Skin epidermis (tissue), 12 donors: ENCODE data around the gene XYLT1.

Experiments
- H3K27ac ChIP-seq, 21 experiments: fragments of 200-600 bp; sonication (generic) in 11 of 21; one replicate each; pipeline ENCODE4 v1.5.0; 2020; ENCODE audit warnings: mild to moderate bottlenecking in 3 of 21, inconsistent platforms in 2 of 21, moderate library complexity in 2 of 21
- H3K4me3 ChIP-seq, 7 experiments: fragments of 200-600 bp; sonication (generic) in 2 of 7; one replicate each; pipeline ENCODE4 v1.5.0; 2020; ENCODE audit warnings: inconsistent platforms in 2 of 7, mild to moderate bottlenecking in 2 of 7, moderate library complexity in 1 of 7

The XYLT1 gene

DNA sequence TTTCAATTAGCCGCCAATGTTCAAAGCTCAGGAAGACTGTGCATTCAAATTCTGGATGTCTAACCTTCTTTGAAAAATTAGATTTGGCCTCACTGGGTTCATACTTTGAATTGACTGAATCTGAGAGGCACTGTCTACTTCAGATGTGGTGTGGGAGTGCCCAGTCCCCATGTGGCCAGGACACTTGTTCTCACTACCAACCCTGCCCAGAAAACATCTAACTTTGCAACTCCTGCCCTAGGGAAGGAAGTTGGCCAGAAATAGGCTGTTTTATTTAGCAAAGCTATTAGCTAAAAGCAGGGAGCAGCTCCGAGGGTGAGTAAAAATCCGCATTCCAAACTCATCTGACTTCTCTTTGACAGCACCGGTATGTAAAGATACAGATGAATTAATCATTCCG is 86.3 kb downstream of the XYLT1 start:
- H3K27ac ChIP-seq, result no peak overlapping the region
- no peak overlapping the region for H3K4me3 ChIP-seq

DNA sequence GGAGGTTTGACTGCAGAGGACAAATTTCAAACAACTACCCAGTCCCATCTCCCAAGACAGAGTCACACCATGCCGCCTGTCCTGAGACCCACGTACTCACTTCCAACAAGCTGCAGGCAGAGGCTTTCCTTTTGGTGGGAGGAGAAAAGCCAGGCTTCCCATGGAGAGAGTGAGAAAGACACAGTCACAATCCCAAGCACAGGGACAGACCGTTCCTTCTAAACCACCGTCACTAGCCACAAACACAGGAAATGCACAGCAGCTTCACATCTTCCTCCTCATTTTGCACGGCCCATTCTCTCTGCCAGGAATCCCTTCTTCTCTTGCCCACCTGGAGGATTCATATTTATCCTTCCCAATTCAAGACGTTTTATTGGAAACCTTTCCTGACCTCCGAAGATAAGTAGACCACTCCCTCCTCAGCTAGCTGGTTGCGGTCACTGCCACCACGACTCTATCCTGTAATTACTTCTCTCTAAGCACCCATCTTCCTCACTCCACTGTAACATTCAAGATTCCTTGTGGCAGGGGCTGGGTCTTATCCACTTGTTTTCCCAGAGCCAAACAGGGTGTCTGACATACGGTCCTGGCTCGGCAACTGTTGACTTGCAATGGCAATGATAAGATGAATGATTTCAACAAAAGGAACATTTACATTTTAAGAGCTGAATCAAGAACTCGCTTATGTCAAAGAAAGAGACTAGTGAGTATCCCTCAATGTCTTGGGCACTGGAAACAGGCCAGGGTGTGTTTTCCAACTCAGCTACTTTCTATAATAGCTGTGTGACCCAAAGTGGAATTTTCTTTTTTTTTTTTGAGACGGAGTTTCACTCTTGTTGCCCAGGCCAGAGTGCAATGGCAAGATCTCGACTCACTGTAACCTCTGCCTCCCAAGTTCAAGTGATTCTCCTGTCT is 87.6 kb downstream of the XYLT1 start:
- Histone ChIP-seq H3K27ac (peak overlapping the region in 2 of 21 experiments; percentile 30 to 45), H3K4me3 (no peak overlapping the region)

GRCh38 chr16:17382514-17382913 is 88.2 kb downstream of the XYLT1 start:
- Histone ChIP-seq H3K4me3 (no peak overlapping the region), H3K27ac (peak overlapping the region in 2 of 21 experiments; percentile 30 to 45)

DNA sequence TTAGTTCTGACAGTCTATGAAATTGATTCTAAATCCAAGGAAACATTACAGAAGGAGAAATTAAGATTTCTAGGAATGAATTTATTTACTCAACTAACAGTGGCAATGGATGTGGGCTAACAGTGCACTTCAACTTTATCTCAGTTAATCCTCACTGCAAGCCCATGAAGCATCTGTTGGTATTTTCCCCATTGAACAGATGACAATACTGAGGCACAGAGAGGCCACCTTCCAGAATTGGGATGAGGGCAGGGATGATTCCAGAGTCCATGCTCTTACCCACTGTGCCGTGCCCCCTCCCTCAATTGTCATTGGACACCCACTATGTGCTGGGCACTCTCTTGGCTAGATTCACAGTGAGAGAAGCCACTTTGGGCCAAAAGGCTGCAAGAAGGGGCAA is 89.0 kb downstream of the XYLT1 start:
- H3K27ac ChIP-seq, result peak overlapping the region in 1 of 21 experiments; percentile 2

GRCh38 chr16:17380613-17381012 is 90.1 kb downstream of the XYLT1 start:
- H3K4me3 ChIP-seq, result no peak overlapping the region
- H3K27ac ChIP-seq, result no peak overlapping the region

More for the DNA sequence above, 89.0 kb downstream of the XYLT1 start:
- no peak overlapping the region for H3K4me3 ChIP-seq

GRCh38 chr16:17379121-17379571 is 91.6 kb downstream of the XYLT1 start:
- H3K27ac ChIP-seq, result peak overlapping the region in 11 of 21 experiments; percentile 18 to 69 (median 43)
- no peak overlapping the region for H3K4me3 ChIP-seq

DNA sequence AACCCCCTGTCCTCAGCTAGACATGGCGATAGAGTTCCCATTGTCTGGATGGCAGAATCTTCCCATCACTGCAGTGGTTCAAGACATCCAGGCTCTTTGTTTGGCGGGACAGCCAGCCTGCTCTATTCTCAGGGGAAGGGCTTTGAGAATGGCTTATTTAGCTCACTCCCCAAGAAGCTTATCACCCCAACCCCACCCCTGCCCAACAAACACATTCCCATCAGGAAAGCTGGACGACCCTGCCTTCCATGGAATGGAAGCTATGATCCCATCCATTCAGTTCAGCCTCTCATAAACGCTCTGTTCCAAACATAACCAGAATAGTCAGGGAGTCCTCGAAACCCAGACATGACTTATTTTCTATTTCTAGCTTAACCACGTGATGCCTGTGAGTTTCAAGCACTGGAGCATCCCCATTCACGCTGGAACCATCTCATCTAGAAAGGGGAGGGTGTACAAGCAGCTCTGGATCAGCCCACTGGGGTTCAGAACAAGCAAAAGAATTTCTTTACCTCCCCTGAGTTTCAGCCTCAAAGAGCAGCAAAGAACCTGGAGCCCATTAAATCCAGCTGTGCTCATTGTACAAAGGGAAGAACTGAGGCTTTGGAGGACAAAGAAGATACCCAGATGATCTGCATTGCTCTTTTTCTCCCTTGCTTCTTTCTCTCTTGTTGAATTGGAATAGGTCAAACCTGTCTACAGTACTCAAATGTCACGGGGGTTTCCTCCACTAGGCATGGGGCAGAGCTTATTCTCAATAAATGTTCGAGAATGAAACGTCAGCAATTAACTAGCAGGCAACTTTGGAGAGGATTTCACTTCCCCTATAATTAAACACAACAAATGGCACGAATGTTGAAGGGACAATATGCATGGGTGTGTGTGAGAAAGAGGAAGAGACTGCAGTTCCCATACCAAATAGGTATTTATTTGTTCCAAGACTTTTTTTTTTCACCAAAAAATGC is 93.1 kb downstream of the XYLT1 start:
- Histone ChIP-seq H3K27ac (peak overlapping the region in 14 of 21 experiments; percentile 6 to 77 (median 50)), H3K4me3 (no peak overlapping the region)

DNA sequence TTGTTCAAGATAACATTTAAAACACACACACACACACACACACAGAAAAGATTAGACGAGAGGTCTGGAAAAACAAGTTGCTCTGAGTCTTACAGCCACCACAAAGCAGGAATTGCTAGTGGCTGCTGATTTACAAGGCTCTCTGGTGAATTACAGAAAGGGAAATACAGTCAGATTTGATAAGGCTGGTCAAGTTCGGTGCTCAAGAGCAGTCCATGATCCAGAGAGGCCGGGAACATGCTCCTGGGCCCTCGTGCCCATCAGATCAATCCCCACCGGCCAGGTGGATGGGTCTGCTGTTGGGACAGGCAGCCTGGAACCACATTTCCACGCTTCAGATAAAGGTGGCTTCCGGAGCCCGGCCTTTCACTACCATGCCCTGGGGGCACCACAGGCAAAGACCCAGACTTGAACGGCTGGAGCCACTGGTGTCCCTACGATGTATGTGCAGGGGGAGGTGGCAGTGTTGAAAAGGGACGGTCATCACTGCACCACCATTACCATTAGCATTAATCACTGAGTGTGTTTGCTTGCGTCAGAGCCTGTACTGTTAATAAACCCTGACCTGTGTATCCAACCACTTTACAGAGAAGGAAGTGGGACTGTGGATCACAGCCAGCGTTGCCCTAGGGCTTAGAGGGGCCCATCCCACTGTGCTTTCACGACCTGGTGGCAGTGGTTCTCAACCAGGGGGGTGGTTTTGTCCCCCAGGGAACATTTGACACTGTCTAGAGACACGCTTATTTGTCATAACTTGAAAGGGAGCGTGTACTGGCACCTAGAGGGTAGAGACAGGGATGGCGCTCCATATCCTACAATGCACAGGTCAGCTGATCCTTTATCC is 95.1 kb downstream of the XYLT1 start:
- Histone ChIP-seq H3K27ac (no peak overlapping the region), H3K4me3 (no peak overlapping the region)

- Histone ChIP-seq H3K27ac (no peak overlapping the region), H3K4me3 (no peak overlapping the region)
These were observed 96.0 kb downstream of the XYLT1 start for GRCh38 chr16:17374668-17375255.

DNA sequence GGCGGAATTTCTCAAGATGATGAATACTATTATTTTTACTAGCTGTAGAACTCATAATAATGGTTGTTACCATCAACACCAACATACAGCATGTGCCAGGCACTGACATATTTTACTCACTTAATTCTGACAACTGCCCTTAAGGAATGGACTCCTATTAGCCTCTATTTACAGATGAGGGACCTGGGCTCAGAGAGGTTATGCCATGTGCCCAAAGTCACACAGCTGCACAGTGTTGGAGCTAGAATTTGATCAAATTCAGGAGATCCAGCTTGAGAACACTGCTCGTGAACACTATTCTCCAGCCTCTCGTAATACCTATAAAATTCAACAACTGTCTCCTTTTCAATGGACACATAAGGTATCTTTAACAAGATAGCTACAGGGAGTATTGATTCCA is 97.2 kb downstream of the XYLT1 start:
- no peak overlapping the region for H3K4me3 ChIP-seq

DNA sequence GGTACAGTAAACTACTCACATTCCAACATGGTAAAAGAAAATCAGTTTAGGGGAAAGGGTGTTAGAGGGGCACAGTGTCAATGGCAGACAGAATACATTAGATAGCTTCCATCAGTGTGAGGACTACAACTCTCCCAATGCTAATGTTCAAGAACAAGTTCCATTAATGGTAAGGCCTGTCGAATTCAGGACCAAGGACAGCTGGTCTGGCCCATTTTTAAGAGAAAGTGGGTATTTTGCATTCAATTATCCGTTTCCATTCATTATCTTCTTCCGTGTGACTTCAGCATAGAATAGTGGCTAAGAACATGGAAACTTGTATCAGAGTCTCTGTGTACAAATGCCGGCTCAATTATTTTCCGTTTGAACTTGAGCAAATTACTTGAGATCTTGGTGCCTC is 98.4 kb downstream of the XYLT1 start:
- Histone ChIP-seq H3K4me3 (no peak overlapping the region), H3K27ac (no peak overlapping the region)

More for the DNA sequence above, 97.2 kb downstream of the XYLT1 start:
- H3K27ac ChIP-seq, result no peak overlapping the region

GRCh38 chr16:17371299-17371698 is 99.5 kb downstream of the XYLT1 start:
- Histone ChIP-seq H3K27ac (peak overlapping the region in 7 of 21 experiments; percentile 75 to 90 (median 81)), H3K4me3 (no peak overlapping the region)

DNA sequence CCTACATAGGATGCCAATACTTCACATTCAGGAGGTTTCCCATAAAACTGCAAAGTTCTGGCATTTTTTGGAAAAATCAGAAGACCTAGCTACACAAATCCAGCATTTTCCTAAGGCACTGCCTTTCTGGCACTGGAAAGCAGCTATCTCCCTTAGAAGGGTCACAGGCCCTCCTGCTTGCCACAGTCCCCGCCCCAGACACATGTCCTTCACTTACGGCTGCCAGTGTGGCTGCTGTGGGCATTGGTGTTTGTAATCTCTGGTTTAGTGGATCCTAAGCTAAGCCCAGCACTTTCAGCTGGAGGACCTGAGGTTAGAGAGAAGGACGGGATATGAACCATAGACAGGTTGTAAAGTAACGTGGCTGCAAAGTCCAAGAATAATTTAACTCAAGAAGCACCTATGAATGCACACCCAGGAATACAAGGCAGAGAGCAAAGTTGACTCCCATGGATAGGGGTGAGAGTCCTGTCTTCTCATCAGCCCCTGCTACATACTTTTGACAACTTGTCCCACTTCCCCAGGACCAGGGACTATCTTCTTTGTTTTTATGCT is 100.0 kb downstream of the XYLT1 start:
- H3K27ac ChIP-seq, result peak overlapping the region in 13 of 21 experiments; percentile 26 to 90 (median 75)
- no peak overlapping the region for H3K4me3 ChIP-seq

- Histone ChIP-seq H3K4me3 (no peak overlapping the region), H3K27ac (peak overlapping the region in 18 of 21 experiments; percentile 6 to 90 (median 74))
These were observed 100.5 kb downstream of the XYLT1 start for GRCh38 chr16:17370223-17370707.

DNA sequence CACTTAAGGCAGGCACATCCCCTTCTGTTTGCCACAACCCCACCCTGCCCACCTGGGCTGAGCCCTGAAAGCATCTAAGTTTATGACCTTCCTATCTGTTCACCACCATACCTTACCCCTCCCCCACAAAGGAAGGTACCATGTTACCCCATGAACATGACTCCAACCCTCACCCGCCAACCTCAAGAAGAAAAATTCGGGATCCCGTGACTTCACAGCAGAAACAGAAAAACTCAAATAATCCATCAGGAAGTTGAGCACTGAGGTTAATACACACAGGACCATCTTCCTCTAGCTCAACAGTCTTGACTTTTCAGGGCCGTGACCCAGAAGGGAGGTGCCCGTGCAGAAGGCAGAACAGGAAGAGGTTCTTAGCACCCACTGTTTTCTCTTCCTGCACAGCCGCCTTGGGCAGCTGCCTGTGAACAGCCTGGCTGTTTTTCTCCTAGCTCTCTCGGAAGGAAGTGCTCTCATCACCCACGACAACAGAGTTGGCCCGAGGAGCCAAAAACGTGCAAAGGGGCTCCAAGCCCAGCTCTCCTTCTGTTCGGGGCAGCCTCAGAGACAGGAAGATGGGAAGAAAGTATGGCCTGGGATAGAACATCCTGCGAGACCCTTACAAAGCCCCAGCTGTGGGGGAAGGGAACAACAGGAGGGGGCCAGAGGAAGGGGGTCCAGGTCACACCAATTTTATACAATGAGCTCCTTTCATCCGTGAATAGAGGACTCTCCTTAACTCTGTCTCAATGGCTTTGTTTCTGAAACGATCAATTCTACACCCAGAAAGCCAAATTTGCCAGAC is 101.1 kb downstream of the XYLT1 start:
- Histone ChIP-seq H3K27ac (peak overlapping the region in 19 of 21 experiments; percentile 6 to 90 (median 74)), H3K4me3 (no peak overlapping the region)

- H3K27ac ChIP-seq, result peak overlapping the region in 15 of 21 experiments; percentile 40 to 90 (median 75)
- H3K4me3 ChIP-seq, result no peak overlapping the region
These were observed 101.8 kb downstream of the XYLT1 start for GRCh38 chr16:17368951-17369350.

DNA sequence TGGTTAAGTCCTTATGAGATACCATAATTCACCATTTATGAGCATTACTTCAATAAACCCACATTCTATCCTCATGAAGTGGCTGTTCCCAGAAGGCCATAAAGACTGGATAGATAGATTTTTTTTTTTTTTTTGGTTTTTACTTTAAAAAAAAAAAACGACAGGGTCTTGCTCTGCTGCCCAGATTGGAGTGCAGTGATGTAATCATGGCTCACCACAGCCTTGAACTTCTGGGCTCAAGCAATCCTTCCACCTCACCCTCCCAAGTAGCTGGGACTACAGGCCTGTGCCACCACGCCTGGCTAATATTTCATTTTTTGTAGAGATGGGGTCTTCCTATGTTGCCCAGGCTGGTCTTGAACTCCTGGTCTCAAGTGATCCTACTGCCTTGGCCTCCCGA is 102.3 kb downstream of the XYLT1 start:
- H3K27ac ChIP-seq, result peak overlapping the region in 12 of 21 experiments; percentile 40 to 90 (median 78)
- no peak overlapping the region for H3K4me3 ChIP-seq
